ENCODE measurements around the gene OTOF.

The OTOF gene

DNA sequence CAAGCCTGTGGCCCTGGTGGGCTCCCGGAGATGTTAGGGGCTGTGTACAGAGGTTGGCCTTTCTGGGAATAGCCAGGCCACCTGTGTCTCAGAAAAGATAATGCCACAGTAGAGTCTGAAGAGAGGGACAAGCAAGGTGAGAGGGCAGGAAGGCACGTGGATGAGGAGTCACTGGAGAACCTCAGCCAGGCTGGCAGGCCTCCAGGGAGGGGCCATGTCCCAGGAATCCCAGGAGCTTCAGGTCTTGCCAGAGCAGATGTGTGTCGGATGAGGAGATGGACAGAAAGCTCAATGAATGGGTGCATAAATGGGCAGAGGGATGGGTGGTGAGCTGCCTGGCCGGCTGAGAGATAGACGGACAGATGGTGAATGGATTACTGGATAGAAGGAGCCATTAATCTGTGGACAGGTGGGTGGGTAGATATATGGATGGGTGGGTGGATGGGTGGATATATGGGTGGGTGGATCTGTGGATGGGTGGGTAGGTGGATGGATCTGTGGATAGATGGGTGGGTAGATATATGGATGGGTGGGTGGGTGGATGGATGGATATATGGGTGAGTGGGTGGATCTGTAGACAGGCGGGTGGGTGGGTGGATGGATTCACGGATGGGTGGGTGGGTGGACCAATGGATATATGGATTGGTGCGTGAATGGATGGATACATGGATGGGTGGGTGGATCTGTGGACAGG, 7.9 kb upstream of the OTOF start:
- no peak overlapping the region for H3K4me3 ChIP-seq
- DNase-seq (ENCODE audit: low spot score), result no peak
- TF ChIP-seq, protein P1, sequence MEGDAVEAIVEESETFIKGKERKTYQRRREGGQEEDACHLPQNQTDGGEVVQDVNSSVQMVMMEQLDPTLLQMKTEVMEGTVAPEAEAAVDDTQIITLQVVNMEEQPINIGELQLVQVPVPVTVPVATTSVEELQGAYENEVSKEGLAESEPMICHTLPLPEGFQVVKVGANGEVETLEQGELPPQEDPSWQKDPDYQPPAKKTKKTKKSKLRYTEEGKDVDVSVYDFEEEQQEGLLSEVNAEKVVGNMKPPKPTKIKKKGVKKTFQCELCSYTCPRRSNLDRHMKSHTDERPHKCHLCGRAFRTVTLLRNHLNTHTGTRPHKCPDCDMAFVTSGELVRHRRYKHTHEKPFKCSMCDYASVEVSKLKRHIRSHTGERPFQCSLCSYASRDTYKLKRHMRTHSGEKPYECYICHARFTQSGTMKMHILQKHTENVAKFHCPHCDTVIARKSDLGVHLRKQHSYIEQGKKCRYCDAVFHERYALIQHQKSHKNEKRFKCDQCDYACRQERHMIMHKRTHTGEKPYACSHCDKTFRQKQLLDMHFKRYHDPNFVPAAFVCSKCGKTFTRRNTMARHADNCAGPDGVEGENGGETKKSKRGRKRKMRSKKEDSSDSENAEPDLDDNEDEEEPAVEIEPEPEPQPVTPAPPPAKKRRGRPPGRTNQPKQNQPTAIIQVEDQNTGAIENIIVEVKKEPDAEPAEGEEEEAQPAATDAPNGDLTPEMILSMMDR (IDR thresholded peaks at IDR 0.05), result no peak
- no peak overlapping the region for H3K27ac ChIP-seq

DNA sequence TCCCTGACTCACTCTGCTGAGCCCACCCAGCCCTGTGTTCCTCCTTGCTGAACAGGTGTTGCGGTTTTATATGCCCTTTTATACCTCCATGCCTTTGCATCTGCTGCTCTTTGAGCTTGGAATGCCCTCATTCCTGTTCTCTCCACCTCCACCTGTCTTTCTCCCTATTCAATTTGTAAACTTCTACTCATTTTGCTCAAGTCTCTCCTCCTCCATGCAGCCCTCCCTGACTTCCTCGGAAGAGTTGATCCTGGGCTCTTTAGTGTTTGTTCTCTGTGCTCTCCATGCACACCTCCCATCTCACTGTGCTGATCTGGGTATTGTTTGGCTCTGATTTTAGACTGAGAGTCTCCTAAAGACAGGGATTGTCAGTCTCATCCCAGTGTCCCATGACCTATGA, 7.2 kb upstream of the OTOF start:
- TF ChIP-seq, protein P1 (IDR thresholded peaks at IDR 0.05), result no peak
- no peak overlapping the region for H3K27ac ChIP-seq
- DNase-seq (ENCODE audit: low spot score), result no peak
- H3K4me3 ChIP-seq, result no peak overlapping the region

DNA sequence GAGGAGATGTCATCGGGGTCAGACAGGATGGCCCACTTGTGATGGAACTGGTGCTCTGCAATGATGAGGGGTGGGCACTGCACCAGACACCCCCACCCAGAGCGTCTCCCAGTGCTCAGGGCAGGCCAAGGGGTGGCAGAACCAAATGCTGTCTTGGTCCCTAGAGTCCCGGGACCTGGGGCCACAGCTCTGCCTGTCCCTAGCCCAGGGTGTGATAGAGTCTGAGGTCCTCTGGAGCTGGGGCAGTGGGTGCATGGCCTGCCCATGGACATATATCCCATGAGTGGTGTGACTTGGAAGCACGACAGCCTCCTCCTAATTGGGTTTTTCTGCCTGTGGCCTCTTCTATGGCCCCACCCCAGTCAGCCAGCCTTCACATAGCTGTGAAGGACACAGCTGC, 6.7 kb upstream of the OTOF start:
- H3K27ac ChIP-seq, result no peak overlapping the region
- no peak for DNase-seq (ENCODE audit: low spot score)
- no peak overlapping the region for H3K4me3 ChIP-seq
- TF ChIP-seq, protein P1 (IDR thresholded peaks at IDR 0.05), result no peak

DNA sequence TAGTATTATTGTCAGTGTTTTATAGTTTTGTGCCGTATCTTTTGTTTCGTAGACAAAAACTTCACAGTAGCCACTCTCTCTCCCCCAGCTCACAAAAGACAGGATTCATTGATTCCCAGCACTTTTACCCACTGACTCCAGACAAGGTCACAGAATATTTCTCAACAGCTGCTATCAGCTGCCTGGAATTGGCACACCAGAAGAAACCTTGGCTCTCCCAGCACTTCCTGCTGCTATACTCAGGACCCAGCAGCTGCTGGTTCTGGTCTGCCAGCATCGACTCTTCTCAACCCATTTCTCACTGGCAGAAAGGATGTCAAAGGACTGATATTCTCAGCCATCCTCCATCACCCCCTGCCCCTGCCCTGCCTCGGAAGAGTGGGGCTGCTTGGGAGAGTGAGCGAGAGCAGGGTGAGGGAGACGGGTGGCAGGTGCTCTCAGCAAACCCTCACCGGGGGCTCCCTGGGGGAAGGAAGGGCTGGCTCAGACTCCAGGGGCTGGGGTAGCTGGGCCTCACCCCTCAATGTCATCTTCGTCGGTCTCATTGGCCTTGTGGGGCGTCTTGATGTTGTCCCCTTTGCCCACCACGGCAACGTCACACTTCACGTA, 6.1 kb upstream of the OTOF start:
- Histone ChIP-seq H3K4me3 (no peak overlapping the region), H3K27ac (no peak overlapping the region)
- TF ChIP-seq, protein P1 (IDR thresholded peaks at IDR 0.05), result no peak
- no peak for DNase-seq (ENCODE audit: low spot score)

DNA sequence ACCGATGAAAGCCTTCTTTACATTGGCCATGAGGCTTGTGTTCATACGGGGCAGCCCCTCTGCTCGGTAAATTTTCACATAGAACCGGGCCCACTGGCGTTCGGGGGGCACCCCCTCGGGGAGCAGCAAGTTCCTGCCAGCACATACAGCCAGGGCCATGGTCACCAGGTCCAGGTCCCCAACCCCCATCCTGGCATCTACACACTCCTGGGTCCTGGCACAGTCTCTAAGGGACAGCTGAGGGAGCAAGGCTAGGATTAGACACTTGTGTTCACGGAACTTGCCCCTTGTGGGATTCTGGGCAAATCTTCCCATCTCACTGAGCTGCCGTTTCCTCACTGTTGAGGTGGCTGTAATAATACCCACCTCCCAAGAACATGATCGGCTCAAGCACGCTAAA, 5.6 kb upstream of the OTOF start:
- DNase-seq (ENCODE audit: low spot score), result no peak
- Histone ChIP-seq H3K27ac (no peak overlapping the region), H3K4me3 (no peak overlapping the region)
- TF ChIP-seq, protein P1 (IDR thresholded peaks at IDR 0.05), result no peak

DNA sequence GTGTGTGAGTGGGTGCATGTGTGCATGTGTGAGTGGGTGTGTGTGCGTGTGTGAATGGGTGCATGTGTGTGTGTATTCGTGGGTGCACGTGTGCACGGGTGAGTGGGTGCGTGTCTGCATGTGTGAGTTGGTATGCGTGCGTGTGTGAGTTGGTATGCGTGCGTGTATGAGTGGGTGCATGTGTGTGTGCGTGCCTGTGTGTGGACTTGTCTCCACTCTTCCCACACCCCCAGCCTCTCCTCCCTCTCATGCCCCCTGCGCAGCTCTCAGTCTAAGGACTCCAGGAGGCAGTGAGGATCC, 5.1 kb upstream of the OTOF start:
- DNase-seq (ENCODE audit: low spot score), result no peak
- TF ChIP-seq, protein P1 (IDR thresholded peaks at IDR 0.05), result no peak
- Histone ChIP-seq H3K4me3 (no peak overlapping the region), H3K27ac (no peak overlapping the region)

All from coronary artery (tissue), 2 donors.